ENCODE measurements around the gene EYA3.
A peak's percentile ranks its signal among the peaks of the same experiment; 100 is the strongest.

EYA3 gene, protein sequence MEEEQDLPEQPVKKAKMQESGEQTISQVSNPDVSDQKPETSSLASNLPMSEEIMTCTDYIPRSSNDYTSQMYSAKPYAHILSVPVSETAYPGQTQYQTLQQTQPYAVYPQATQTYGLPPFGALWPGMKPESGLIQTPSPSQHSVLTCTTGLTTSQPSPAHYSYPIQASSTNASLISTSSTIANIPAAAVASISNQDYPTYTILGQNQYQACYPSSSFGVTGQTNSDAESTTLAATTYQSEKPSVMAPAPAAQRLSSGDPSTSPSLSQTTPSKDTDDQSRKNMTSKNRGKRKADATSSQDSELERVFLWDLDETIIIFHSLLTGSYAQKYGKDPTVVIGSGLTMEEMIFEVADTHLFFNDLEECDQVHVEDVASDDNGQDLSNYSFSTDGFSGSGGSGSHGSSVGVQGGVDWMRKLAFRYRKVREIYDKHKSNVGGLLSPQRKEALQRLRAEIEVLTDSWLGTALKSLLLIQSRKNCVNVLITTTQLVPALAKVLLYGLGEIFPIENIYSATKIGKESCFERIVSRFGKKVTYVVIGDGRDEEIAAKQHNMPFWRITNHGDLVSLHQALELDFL

DNA sequence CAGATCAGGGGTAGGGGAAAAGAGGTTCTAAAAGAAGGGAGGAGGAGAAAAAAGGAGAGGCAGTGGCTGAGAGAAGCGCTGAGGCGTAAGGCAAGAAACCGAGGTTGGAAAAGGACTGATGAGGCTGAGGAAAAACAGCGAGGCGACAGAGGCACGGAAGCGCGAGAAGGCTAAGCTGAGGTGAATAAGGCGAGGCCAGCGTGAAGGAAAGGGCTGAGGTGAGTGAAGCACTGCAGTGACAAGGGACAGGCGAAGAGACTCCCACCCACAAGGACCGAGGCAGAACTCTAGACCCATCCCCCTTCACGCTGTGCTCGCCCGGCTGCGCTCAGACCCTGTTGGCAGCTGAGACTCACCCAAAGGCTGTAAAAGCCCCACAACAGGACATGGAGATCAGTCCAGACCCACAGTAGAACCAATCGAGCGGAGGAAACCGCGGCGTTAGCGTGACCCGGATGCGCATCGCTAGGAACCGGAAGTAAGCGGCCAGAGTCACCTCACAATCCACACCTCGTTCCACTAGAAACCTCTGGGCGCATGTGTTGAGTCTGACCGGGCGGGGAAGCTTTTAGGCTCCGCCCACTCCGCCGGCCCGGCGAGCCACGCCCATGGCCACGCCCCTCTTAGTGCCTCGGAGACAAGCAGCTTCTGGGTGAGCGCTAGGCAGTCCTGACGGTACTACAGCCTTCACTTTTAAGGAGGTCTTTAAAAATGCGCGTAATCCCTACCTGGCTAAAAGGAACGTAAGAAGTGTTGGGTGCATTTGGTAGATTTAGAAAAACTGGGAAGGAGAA, at the start of gene EYA3:
Gene EYA3 (minus strand): TSS at position 443 of the 794 bp plus-strand sequence. CDS start 30,584 bp downstream, outside the sequence.
- ATAC-seq = peak; percentile 94

DNA sequence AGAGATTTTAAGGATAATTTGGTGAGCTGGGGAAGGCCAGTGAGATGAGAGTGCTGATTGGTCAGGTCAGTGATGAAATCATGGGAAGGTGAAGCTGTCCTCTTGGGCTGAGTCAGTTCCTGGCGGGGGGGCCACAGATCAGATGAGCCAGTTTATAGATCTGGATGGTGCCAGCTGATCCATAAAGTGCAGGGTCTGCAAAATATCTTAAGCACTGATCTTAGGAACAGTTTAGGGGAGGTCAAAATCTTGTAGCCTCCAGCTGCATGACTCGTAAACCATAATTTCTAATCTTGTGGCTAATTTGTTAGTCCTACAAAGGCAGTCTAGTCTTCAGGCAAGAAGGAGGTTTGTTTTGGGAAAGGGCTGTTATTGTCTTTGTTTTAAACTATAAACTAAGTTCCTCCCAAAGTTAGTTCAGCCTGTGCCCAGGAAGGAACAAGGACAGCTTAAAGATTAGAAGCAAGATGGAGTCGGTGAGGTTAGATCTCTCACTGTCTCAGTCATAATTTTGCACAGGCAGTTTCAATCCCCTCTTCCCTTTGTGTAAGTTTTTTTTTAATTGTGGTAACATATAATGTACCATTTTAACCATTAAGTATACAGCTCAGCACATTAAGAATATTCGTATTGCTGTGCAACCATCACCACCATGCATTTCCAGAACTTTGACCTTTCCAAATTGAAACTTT, 48.7 kb upstream of the EYA3 start:
- no peak for ATAC-seq

DNA sequence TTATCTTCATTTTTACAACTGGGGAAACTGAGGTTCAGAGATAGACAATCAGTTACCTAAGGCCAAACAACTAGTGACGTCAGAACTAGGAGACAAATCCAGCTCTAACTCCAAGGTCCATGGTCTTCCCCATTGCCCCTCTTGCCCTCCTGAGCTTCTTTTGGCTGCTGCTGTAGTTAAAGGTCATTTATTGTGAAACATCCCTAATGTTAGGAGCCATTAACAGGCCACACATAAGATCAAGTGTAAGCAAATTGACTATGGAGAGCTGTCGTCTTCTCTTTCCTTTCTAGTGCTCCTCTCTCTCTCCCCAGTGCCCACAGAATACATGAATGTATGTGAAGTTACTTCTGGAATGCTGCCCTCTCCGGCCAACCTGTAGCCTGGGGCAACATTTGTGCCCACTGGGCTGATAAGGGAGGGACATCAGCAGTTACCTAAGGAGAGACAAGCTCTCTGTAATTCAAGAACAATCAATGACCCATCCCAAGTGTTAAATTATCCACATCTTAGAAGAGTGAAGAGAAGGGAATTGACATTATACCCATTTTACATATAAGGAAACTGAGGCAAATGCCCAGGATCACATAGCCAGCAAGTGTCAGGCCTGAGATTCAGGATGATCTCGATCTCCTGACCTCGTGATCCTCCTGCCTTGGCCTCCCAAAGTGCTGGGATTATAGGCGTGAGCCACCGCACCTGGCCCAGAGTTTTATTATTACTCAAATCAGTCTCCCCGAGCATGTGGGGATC, 47.9 kb upstream of the EYA3 start:
- ATAC-seq = no peak

DNA sequence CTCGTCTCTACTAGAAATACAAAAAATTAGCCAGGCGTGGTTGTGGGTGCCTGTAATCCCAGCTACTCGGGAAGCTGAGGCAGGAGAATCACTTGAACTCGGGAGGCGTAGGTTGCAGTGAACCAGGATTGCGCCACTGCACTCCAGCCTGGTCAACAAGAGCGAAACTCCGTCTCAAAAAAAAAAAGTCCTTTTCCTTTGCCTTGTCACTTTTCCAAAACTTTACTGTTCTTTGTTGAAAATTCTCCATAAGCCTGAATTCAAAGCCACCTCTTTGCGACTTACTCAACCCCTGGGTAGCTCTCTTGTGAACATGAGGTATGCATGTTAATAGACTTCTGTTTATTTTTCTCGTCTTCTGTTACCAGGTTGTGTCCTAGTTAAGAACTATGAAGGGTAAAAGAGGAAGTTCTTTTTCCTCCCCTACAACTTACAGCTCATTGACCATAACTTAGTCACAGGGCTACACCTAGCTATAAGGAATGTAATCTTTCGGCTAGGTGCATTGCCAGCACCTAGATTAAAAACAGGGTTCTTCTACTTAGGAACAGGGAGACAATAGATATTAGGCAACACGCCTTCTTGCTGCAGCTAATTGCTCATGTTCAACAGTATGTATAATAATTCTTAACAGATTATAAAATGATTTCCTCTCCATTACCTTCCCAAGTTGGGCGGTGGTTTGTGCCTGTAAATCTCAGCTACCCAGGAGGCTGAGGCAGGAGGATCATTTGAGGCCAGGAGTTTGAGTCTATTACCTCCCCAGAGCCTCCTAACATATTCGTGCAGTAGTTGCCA, 47.2 kb upstream of the EYA3 start:
- no peak for ATAC-seq

DNA sequence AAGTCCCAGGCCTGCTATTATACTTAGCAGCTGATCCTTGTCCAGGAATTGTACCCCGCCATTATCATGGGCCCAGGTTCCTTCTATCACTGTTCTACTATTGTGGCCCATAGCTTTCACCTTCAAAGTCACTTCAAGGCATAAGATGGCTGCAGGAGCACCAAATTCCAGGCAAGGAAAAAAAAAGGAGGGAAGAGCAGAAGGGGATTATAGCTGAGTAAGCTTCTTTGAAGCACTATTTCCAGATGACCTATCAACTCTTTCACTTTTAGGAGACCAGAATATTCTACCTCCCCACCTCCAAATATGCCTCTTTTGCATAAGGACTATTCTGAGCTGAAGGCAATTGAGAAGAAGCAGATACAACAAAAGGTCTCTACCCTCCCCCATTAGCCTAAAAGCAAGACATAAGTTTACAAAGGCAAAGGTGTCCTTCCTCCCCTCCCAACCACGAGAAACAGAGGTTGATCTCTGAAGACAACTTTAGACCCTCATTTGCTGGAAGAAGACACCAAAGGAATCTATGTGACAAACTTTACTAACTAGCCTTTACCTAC, 46.3 kb upstream of the EYA3 start:
- no peak for ATAC-seq

DNA sequence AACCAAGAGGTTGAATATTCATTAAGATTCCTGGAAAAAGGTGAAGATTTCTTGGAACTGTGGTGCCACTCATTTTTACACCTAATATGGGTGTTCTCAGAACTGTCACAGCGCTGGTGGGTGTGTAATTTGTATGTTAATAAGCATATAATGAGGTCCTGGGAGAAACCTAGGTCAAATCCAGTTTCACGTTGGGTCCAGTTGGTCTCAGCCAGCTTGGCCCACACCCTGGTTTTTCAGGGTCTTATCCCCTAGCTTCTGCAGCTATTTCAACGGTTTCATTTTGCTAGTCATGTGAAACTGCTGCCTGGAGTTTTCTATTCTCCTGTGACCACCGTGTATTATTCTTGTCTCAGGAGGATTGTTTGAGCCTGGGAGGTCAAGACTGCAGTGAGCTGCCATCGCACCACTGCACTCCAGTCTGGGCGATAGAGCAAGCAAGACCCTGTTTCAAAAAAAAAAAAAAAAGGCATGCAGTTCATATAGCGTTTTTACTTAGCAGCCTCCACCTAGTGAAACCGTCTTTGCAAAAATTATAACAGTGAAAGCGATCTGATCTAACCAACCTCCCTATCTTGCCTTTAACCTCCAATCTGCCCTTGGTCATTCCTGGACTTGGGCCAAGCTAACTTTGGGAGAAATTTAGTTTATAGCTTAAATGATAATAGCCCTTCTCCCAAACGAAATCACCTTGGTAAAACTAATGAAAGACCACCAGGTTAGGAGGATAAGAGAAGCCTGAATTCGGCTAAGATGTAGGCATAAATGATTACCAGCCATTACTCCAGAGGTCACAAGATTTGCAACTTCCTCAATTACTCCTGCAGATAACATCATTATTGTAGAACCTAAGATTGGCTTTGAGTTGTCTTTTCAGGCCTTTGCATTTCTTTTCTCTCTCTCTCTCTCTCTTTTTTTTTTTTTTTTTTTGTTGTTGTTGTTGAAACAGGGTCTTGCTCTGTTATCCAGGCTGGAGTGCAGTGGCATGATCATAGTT, 44.1 kb upstream of the EYA3 start:
- ATAC-seq = peak; percentile 31 to 49

DNA sequence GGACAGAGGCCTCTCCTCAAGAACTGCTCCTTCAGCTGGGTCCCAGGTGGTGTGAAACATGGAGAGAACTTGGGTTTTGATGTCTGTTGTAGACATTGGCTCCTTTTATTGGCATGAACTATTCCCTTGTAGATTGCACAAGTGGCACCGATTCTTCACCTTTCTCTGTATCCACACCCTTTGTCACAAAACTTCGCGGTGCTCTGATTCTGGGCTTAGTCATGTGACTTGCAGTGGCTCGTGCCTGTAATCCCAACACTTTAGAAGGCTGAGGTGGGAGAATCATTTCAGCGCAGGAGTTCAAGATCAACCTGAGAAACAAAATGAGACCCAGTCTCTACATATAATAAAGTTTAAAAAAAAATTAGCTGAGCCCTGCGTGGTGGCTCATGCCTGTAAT, 42.5 kb upstream of the EYA3 start:
- no peak for ATAC-seq

DNA sequence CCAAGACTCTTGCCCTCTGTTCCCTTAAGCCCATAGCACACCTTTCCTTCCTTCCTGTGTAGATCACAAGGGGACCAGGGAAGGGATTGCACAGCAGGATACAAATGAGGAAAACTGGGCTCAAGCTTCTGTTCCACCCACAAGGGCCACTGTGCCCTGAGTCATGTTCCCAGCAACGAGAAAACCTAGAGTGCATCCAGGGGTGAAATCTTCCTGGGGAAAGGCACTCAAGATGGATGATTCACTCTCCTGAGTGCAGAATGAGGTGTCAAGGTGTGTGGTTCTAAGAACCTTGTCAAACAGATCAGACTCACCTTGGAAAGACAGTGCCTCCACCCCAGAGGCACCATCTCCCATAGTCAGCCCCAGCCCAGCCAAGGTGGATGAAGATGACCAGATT, 40.7 kb upstream of the EYA3 start:
- ATAC-seq = no peak

DNA sequence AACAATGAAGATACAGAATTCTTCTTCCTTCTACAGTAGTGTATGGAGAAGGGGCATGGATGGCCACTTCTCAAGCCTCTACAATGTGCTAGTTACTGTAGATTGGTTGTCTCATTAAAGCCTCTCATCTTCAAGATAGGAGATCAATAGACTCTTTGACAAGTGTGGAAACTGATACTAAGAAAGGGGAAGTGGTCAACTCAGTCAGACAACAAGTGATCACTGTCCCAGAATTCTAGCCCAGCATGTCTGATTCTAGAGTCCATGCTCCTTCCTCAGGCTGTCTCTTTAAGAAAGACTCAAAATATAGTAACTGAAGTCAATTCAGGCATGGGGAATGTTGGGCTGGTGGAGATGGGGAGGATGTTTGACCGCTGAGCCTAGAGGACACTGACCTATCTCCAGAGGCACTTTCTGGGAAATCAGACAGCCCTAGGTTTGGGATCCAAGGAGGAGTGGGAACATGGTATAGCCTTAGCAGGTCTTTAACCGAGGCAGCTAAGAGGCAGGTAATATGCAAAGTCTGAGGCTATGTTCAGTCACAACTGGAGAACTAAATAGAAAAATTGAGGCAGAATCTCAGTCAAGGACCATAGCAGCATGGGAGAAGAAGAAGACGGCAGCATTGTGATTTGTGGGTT, 39.3 kb upstream of the EYA3 start:
- no peak for ATAC-seq

DNA sequence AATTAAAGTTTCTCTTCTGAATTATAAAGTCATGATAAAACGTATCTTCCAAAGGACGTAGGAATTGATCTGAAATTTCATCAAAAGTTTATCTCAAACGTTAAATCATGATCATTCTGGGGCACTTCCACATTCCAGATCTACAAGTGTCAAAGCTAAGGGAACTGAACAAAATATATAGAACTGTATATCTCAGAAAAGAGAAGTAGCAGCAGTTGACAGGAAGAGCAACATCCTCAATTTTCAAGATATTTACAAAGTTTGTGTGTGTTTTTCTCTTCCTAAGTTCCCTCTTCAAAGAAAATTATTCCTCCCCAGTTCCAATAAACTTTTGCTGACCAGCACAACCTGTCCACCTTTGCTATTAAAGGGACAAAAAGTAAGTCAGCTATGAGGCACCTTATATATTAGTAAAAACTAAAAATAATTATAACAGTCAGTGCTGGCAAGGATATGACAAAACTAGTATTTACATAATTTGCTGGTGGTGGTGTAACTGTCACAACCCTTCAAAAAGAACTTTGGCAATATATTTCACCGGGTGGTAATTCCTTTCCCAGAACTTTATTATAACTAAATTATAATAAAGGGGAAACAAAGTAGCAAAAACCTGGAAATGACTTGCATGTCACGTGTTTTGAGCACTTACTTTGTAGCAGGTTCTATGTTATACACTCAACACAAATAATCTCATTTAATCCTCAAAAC, 38.5 kb upstream of the EYA3 start:
- ATAC-seq = no peak

DNA sequence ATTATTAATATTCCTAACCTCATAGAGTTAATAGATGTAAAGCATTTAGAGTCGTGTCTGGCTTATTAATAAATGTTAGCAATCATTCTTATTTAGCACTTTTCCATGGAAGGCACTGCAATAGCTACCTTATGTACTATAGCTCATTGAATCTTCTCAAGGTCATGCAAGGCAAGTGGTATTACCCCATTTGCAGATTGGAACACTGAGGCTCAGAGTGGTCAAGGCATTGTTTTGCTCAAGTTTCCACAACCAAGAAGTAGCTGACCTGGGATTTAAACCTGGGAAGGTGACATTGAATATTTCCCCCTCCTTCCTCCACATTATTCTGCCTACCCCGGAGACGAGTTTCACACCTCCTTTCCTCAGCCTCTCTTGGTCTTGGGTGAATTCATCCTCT, 37.8 kb upstream of the EYA3 start:
- ATAC-seq = no peak

DNA sequence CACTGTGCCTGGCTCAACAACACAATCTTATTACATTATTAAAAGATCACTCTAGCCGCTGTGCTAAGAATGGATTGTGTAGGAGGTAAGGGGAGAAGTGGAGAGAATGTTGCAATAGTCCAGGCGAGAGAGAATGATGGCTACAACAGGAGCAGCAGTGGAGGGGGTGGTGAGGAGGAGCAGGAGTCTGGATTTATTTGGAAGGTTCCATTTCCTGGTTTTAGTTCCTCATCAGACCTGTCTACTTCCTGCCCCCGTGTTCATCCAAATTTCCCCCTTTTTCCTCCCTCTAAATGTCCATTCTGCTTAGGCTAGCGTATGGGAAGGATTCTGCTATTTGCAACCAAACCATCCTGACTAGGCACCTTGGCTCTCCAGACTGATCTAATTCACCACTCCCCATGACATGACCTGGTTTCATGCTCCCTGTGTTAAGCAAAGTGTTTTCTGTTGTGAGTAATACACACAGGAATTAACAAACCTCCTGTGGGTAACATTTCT, 35.1 kb upstream of the EYA3 start:
- ATAC-seq = no peak

DNA sequence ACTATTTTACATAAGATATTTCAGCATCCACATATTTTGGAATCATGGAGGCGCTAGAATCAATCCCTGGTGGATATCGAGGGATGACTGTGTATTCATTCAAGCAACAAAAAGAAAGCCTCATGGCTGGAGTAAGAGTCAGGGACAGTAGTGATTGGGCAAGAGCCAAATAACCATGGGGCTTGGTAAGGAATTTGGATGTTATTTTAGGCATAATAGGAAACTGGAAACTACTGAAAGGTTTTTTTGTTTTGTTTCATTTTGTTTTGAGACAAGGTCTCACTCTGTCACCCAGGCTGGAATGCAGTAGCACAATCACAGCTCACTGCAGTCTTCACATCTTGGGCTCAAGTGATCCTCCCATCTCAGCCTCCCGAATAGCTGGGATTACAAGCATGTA, 33.8 kb upstream of the EYA3 start:
- ATAC-seq = no peak

DNA sequence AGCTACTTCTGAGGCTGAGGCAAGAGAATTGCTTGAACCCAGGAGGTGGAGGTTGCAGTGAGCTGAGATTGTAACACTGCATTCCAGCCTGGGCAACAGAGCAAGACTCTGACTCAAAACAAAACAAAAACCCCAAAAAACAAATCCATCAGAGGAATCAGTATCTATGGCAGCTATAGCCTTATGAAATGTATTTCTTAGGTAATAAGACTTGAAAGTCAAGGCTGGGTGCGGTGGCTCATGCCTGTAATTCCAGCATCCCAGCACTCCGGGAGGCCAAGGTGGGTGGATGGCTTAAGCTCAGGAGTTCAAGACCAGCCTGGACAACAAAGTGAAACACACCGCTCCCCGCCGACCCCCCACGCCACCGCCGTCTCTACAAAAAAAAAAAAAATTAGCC, 31.1 kb upstream of the EYA3 start:
- ATAC-seq = no peak

DNA sequence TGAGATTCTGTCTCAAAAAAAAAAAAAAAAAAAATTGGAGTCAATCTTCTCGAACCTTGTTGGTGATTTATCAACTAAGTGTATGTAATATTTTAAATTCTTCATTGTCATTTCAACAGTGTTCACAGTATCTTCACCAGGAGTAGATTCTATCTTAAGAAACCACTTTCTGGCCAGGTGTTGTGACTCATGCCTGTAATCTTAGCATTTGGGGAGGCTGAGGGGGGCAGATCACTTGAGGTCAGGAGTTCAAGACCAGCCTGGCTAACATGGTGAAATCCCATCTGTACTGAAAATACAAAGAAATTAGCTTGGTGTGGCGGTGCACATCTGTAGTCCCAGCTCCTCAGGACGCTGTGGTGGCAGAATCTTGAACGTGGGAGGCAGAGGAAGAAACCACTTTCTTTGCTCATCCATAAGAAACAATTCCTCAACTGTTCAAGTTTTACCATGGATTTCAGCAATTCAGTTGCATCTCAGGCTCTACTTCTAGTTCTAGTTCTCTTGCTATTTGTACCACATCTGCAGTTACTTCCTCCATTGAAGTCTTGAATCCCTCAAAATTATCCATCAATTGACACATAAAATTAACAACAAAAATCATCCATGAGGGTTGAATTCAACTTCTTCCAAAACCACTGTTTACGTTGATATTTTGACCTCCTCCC, 30.4 kb upstream of the EYA3 start:
- ATAC-seq = no peak

DNA sequence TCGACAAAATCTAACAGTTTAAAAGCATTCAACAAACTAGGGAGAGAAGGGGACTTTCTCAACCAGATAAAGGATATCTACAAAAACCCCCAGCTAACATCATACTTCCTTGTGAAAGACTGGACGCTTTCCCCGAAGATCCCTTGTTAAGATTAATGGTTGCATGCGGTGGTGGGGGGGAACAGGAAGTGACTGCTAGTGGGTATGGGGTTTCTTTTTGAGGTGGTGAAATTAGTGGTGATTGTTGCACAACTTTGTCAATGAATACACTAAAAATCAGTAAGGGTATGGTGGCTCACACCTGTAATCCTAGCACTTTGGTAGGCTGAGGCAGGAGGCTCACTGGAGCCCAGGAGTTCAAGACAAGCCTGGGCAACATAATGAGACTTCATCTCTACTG, 26.9 kb upstream of the EYA3 start:
- ATAC-seq = peak; percentile 70 to 75

DNA sequence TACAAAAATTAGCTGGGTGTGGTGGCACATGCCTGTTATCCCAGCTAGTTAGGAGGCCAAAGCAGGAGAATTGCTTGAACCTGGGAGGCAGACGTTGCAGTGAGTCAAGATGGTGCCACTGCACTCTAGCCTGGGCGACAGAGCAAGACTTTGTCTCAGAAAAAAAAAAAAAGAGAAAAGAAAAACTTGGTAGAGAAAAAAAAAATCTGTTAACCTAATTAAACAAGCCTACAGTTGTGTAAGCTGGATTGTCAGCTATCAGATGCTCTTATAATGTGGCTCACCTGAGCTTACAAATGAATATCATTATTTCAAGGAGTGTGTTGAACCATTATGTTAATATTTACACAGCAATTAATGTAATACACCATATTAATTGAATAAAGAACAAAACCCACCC, 26.4 kb upstream of the EYA3 start:
- no peak for ATAC-seq

DNA sequence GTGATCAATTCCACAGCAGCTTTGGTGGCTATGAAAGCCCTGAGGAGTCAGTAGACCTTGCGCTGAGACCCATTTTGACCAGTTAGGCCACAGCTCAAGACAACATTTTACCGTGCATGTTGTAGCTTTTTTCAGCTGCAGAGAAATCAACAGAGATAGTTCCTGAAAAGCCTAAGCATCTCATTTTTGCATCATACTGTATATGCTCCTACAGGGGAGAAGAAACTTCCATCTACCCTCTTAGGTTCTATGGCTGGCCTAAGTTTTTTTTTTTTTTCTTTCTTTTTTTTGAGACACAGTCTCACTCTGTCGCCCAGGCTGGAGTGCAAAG, 24.8 kb upstream of the EYA3 start:
- ATAC-seq = no peak
